NAMALWA (cell line): ENCODE measurements around the gene ABHD12.

Source experiments
- DNase-seq: peaks from one replicate; pipeline ENCODE4 v3.0.0-alpha.2; 2015; ENCODE audit warnings: low spot score

The ABHD12 gene

DNA sequence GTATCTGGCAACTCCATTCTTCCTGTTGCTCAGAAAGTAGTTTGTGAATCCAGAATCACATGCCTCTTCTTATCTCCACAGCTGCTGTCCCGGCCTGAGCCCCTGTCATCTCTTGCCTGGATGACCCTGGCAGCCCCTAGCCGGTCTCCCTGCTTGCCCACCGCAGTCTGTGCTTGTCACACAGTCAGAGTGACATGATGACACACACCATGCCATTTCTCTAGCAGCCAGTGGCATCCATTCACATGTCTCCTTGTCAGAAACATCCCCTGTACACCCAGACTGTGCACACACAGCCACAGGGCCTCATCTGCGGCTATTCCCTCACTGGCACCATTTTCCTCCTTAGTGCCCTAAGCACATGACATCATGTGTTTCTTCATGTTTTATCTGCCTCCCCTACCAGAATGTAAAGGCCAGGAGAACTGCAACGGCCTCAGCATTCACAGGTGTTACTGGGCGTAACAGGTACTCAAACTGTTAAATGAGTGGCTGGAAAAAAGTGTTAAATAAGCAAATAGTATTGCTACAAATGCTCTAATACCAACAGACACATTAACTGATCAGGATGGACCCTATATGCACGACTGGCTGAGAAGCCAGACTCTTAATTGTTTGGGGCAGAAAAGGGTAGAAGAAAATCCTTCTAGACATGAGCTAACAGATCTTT is 9.6 kb downstream of the ABHD12 start:
- DNase-seq, result no peak

DNA sequence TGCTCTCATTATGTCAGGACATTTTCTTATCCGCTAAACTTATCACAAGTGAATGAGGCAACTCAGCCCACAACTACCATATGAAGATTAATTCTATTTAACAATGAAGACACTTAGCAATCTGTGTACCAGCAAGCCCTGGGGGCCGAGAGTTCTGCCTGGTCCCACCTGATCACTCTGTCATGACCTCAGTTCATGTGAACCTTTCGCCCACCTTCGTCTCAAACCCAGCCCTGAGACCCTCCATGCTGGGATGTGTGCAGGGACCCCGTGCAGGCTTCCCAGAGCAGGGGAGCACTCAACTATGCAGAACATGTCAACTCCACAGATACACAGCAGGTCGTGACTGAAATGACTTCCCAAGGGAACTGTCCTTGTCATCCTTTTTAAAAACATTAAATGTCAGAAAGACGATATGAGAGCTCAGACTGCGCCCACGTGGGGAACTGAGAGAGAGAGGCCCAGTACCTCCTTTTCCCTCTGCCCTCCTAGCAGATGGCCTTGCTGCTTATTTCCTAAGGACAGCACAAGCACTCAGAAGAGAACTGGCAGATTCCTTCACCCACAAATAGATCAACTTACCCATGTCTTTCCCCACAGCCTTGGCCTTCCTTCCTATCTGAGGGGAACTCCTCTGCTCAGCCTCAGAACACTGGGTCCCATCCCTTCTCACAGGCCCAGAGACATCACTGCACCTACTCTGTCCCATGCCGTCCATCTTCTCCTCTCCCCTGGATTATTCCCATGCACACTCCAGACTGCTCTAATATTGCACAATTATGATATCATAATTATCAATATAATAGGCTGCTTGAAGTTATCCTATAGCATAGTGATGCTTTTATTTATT is 11.5 kb downstream of the ABHD12 start:
- DNase-seq, result no peak

DNA sequence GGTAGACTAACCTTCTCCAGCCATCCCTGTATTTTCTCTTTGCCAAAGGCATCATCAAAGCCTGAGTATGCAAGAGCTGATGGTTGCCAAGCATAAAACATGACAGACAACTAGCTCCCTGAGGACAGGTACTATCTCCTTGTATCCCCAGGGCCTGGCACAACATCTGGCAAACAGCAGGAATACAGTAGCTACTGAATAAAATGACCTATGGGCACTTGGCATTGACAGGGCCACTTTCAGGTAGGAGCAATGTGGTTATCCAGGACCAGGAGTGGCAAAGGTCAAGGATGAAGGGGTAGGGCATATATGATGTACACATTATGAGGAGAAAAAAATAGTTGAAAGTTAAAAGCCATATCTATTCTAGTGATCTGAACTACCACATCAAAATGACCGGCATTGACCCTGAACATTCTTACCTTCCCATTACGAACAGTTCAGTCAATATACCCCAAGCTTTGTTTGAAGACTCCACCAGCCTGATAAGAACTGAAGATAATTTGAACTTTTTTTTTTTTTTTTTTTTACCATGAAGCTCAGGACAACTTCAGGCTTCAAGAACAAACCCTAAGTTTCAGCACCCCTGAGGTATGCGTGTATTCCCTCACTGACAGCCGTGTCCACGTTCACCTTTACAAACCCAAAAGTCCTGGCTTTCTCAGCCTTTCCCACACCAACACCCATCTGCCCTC is 12.3 kb downstream of the ABHD12 start:
- DNase-seq, result no peak

DNA sequence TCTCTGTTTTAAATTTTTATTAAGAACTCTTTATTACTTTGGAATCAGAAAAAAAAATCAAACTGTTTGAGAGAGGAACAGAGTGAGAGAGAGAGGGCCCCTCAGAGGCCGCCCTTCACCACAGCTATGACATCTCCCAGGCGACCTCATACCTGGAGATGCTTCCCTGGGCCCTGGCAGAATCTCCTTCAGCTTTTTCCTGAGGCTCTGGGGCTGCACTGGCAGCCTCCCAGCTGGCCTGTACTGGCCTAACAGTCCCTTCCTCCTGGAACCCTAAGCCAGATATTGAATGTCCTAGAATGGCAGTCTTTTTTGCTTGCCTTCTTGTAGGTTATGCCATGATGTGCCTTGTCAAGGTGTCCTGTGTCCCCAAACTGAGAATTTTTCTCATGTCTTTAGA is 13.7 kb downstream of the ABHD12 start:
- DNase-seq, result no peak

DNA sequence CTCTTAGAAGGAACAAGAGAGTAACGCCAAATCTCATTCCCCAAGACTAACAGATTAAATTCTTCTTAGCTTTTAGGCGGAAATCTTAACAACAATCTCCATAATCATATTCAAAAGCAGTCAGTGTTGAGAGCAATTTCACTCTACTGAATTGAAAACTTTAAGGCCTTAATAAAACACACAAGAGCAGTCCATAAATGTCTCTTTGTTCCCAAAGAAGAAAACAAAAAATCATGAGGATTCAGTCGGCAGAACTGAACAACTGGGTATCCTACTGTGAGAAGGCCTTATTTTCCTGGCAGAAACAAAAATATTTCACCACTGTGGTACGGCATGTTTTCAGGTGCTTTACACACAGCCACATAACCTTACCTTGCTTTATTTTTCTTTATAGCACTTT is 14.4 kb downstream of the ABHD12 start:
- no peak for DNase-seq

DNA sequence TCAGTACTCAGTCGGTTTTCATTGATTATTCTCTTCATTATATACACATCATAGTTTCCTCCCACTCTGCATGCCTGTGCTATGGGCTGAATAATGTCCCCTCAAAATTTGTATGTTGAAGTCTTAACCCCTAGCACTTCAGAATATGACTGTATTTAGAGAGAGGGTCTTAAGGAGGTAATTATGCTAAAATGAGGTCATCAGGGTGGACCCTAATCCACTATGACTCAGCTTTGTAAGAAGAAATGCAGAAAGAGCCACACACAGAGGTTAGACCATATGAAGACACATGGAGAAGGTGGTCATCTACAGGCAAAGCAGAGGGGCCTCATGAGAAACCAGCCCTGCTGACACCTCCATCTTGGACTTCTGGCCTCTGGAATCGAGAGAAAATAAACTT is 15.8 kb downstream of the ABHD12 start:
- no peak for DNase-seq

DNA sequence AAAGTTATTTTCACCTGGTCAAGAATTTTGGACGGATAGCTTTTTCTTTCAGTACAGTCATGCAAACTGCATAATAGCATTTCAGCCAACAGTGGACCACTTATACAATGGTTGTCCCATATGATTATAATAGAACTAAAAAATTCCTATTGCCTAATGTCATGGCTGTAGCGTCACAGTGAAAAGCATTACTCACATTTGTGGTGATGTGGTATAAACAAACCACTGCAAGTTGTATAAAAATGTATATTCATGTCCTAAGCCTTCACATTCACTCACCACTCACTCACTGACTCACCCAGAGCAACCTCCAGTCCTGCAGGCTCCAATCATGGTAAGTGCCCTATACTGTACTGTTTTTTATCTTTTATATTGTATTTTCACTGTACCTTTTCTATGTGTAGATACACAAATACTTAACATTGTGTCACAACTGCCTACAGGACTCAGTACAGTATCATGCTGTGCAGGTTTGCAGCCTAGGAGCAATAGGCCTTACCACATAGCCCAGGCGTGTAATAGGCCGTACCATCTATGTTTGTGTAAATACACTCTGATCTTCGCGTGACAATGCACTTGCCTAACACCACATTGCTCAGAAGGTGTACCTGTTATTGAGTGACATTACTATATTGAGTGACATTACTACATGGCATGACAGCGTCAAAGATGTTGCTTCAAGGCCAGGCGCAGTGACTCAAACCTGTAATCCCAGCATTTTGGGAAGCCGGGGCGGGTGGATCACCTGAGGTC is 17.9 kb downstream of the ABHD12 start:
- no peak for DNase-seq

DNA sequence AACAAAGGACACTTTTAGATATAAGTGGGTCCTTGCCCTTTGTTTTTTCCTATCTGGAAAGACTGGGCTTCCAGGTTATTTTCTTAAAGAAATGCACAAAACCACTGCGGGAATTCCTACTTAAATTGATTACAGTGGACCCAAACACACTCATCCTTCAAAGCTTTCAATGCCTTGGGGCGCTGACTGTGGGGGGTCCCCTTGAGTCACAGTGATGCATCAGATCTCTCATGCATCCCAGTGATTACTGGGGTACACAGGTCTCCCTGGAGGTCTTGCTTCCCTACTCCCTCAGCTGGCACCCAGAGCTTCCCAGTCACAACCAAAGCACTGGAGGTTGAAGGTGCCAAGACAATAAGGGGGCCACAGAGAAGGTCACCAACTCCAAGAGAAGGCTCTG is 20.7 kb downstream of the ABHD12 start:
- DNase-seq, result no peak

DNA sequence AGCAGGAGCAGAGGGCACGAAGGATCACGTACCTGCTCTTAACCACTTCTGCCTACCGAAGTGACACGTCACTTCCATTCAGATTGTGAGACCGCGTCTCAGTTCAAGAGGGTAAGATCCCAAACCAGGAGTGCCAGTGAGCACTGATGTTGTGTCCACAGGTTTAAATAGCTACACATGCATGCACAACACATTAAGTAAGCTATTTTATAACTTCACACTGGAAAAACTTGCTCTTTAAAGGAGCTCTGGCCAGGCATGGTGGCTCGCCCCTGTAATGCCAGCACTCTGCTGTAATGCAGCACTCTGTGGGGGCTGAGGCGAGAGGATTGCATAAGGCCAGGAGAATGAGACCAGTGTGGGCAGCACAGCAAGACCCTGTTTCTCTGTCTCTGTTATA is 21.1 kb downstream of the ABHD12 start:
- DNase-seq, result no peak

DNA sequence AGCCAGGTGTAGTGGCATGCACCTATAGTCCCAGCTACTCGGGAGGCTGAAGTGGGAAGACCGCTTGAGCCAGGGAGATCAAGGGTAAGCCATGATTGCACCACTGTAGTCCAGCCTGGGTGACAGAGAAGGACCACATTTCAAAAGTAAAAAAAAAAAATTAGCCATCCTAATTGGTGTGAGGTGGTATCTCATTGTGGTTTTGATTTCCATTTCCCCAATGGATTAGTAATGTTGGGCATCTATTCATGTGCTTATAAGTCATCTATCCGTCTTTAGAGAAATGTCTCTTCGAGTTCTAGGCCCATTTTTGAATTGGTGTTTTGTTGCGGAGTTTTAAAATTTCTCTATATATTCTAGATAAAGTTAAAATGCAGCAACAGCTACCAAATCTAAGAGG is 21.7 kb downstream of the ABHD12 start:
- no peak for DNase-seq

DNA sequence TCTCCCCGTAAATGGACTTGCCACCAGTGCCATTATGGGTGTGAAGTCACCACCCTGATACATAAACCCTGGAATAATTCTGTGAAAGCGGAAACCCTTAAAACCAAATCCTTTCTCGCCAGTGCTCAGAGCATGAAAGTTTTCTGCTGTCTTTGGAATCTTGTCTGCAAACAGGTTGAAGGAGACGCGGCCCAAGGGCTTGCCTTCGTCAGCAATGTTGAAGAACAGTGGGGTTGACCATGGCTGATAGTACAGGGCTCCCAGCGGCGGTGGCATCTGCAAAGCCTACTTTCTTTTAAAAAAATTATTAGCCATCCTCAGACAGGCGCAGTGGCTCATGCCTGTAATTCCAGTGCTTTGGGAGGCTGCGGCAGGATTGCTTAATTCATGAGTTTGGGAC is 22.1 kb downstream of the ABHD12 start:
- no peak for DNase-seq

DNA sequence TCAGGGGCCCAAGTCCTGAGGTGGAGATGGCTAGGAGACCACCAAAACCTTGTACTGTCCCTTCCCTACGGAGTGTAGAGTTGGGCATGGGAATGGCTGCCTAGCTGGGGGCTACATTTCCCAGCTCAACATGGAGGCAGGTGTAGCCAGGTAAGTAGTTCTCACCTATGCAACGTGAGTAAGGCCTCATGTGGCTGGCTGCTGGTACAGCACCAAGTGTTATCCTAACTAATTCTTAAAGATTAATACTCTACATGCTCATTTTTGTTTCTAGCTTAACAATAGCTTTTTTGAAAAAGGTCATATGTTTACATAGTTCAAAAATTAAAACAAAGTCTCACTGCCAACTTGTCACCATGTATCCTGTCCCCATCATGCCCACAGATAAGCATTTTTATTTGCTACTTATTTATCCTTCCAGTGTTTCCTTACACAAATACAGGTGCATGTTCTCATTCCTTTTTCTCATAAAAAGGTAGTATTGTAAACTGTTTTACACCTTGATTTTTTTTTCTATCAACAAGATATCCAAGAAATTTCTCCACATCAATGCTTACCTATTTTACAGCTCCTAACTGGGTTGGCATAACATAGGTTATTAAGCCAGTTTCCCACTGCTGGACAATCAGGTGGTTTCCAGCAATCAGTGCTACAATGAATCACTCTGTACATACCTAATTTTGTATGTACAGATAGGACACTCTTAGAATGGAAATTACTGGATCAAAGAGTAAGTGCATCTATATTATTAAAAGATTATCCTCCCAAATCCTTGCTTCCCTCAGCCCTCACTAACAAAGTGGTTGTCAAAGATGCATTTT is 25.5 kb downstream of the ABHD12 start:
- DNase-seq, result no peak

DNA sequence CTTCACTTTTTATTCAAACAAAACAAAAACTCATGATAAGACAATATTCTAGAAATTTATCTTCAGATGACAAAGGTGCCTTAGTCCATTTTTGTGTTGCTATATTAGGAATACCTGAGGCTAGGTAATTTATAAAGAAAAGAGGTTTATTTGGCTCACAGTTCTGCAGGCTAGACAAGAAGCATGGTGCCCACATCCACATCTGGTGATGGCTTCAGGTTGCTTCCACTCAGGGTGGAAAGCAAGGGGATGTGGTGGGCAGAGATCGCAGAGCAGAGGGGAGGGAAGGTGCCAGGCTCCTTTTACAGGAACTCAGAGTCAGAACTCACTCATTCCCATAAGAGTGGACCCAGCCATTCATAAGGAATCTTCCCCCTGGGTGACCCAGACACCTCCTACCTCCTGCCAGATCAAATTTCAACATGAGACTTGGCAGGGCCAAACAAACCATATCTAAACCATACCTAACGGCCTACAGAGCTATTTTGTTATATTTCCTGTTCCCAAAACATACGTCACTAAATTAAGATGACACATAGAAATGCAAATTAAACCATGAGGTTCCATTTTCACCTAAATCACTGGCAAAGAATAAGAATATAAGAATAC is 26.4 kb downstream of the ABHD12 start:
- DNase-seq, result no peak

DNA sequence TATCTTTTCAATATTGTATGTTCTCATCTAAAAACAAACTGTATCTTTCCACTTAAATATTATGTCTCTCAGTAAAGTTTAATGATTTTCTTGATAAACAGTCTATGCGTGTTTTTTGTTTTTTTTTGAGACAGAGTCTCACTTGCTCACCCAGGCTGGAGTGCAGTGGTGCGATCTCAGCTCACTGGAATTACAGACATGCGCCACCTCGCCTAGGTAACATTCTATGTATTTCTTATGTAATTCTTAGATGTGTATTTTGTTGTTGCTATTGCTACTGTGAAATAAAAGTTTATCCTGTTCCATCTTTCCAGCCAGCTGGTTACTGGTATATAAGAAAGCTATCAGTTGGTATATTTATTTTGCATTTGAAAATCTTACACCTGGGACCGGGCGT is 29.4 kb downstream of the ABHD12 start:
- DNase-seq, result no peak

DNA sequence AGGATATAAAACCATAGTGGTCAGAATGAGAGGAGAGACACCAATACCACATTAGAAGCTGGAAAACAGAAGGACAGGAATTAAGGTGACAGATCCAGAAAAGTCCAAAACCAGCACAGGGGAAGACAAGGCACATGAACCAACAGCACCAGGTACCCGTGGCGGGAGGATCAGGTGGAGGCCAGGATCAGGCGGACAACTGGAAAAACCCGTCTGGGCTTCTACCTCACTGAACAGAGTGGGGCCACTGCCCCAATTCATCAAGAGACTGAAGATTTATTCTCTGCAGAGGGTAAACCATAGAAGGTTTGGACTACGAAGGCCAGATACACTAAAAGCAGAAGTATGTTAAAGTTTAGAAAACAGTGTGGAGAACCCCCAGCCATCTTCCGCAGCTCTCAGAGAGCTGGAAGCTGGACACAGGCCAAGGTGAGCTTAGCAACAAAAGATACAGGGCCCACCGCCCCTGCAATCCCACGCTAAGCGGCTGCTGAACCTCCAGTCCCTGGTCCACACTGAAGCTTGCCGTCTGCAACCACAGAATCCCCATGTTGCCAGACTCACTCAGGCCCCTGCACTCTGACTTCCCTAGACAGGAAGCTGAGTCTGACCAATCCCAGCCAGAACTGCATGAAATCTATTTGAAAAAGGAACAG is 29.9 kb downstream of the ABHD12 start:
- DNase-seq, result no peak

DNA sequence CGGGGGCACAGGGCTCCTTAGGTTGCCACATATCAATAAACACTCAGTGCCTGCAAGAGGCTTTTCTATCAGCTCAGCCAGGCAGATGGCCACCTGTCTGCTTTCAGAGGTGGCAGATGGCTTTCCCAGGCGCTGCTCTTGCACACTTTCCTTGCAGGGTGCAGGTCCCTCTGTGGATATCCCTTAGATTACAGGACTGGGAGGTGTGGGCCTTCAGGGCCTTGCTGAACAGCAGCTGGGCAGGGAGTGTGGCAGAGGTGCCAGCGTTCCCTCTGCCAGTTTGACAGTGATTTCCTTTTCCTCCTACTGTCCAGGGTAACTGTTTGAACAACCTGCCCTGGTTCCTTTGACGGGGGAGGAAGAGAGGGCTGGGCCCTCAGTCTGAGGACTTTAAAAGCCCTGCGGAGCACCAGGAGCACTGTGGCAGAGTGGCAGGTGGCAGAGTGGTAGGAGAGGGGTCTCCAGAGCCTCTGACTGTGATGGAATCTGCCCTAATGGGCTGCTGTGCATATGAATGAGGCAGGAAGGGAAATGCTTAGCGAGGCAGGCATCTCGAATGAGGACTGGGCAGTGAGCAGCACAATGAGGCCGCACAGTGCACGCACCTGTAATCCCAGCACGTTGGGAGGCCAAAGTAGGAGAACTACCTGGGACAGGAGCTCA is 34.2 kb downstream of the ABHD12 start:
- no peak for DNase-seq

DNA sequence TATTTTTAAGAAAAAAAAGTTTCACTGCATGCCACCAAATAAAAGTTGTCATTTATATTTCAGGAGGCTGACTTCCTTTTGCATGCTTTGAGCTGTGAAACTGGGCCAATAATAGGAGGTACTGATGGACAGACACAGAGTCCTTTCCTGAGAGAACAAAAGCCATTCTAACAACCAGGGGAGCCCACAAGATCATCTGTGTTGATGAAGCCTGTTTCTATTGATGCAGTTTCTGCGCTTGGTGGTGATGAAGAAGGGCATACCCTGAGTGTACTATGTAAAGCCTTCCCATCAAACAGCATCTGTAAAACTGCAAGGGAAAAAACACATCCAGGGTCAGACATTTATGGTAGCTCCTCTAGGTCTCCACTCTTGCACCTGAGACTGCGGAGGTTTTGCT is 34.8 kb downstream of the ABHD12 start:
- DNase-seq, result no peak

DNA sequence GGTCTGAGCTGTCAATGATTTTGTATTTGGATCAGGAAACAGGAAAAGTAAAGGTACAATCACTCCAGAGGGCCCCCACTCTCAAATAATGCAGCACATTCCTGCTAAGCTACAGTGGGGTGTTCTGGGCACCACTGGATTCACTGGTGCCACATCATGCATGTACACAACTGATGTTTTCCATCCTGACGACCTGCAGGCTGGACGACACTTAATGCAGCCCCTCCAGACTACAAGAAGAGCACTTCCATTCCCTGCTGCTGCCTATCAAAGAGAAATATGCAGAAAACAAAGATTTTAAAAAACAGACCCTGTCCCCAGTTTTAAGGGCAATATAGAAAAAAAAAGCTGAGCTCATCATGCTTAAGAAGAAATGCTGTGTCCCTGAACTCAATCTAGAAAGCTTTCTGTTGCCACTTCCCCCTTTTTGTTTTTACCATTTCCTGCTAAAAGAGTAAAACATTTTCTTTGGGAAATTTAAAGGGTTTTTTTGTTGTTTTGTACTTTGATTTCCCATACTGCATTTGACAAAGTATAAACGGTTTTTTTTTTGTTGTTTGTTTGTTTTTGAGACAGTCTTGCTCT is 35.5 kb downstream of the ABHD12 start:
- no peak for DNase-seq
